A549 (cell line): ENCODE measurements around the gene ADAR. TPM values are rescaled to one million over a fixed set of nuclear protein-coding genes. Genes with fewer than 3 reads are reported as not detected.
"Not testable (repeated sequence)": the region's sequence is repeated elsewhere in the genome, so short reads cannot be mapped to it uniquely, and the experiment has no call there.

ENCODE experiments used
- ATAC-seq, 2 experiments: fragments of 200-7000 bp in 1 of 2; fragments of >200 bp in 1 of 2; cut with Nextera tagmentation in 1 of 2; cut with Tn5 transposase in 1 of 2; 3 replicates each; pipeline versions ENCODE4 v1.8.0 to v1.9.1; 2018 to 2020; ENCODE audit warnings: mild to moderate bottlenecking in 1 of 2, moderate library complexity in 1 of 2
- CTCF ChIA-PET: fragments of 300-600 bp; sonication (Branson Sonifier 250); formaldehyde crosslinking; extraction: SDS; loops from one replicate; lab custom pipeline; 2021; ENCODE audit warnings: antibody characterized with exemption, inconsistent platforms; lab: Yijun Ruan, JAX
- POLR2A ChIA-PET: fragments of 350-600 bp; formaldehyde crosslinking; extraction: SDS; loops from one replicate; lab custom pipeline; 2021; ENCODE audit warnings: antibody characterized with exemption, inconsistent platforms; lab: Yijun Ruan, JAX
- DNase-seq, 2 experiments: peaks; one replicate each; pipeline versions ENCODE4 v3.0.0 to v3.0.0-alpha.2; 2011 to 2016; ENCODE audit warnings: low read depth in 1 of 2, low spot score in 1 of 2
- FAIRE-seq: peaks from 2 replicates; lab custom pipeline; 2011; peaks lifted over from hg19 to GRCh38; lab: Jason Lieb, UNC
- H3K27ac ChIP-seq, 2 experiments: fragments of >200 bp; sonication (Bioruptor Twin); formaldehyde crosslinking; 3 replicates each; pipeline ENCODE4 v1.5.1; 2016 to 2017
- H3K4me1 ChIP-seq: fragments of >200 bp; sonication (Bioruptor Twin); formaldehyde crosslinking; 3 replicates; pipeline ENCODE4 v1.6.1; 2016
- H3K4me2 ChIP-seq: fragments of >200 bp; sonication (Bioruptor Twin); formaldehyde crosslinking; 3 replicates; pipeline ENCODE4 v1.6.1; 2016
- H3K4me3 ChIP-seq: fragments of >200 bp; sonication (Bioruptor Twin); formaldehyde crosslinking; 3 replicates; pipeline ENCODE4 v1.5.1; 2016
- H3K9me3 ChIP-seq: fragments of >200 bp; sonication (Bioruptor Twin); formaldehyde crosslinking; 3 replicates; pipeline ENCODE4 v1.6.1; 2016
- BCL3 ChIP-seq: fragments of >200 bp; sonication (Bioruptor Twin); formaldehyde crosslinking; IDR thresholded peaks from 3 replicates; pipeline ENCODE4 v1.6.1; 2016
- ESRRA ChIP-seq: fragments of 150-350 bp; IDR thresholded peaks from 2 replicates; pipeline ENCODE4 v1.6.1; 2014; ENCODE audit warnings: mild to moderate bottlenecking, low read length, borderline replicate concordance
- FOSB ChIP-seq: fragments of 250-450 bp; sonication (Bioruptor Pico); IDR thresholded peaks from 2 replicates; pipeline ENCODE4 v1.5.0; 2020; ENCODE audit warnings: mild to moderate bottlenecking, moderate library complexity
- FOXS1 ChIP-seq: fragments of 250-450 bp; sonication (Bioruptor Pico); IDR thresholded peaks from 2 replicates; pipeline ENCODE4 v1.5.0; 2020; ENCODE audit warnings: mild to moderate bottlenecking, moderate library complexity
- GATA3 ChIP-seq: IDR thresholded peaks from 2 replicates; pipeline ENCODE4 v1.6.1; 2012; ENCODE audit warnings: borderline replicate concordance
- HES2 ChIP-seq: fragments of >200 bp; sonication (Bioruptor Twin); formaldehyde crosslinking; IDR thresholded peaks from 2 replicates; pipeline ENCODE4 v1.6.1; 2016
- HOXB13 ChIP-seq: fragments of 250-450 bp; sonication (Bioruptor Pico); IDR thresholded peaks from 2 replicates; pipeline ENCODE4 v1.5.0; 2020; ENCODE audit warnings: low read depth, mild to moderate bottlenecking, moderate library complexity
- HOXB5 ChIP-seq: fragments of 250-450 bp; sonication (Bioruptor Pico); IDR thresholded peaks from 2 replicates; pipeline ENCODE4 v1.5.0; 2020; ENCODE audit warnings: mild to moderate bottlenecking, moderate library complexity
- JUN ChIP-seq, 2 experiments: fragments of >200 bp; sonication (Bioruptor Twin); formaldehyde crosslinking; IDR thresholded peaks; 2 replicates in 1 of 2; 3 replicates in 1 of 2; pipeline ENCODE4 v1.6.1; 2016 to 2017
- JUNB ChIP-seq: fragments of >200 bp; sonication (Bioruptor Twin); formaldehyde crosslinking; IDR thresholded peaks from 2 replicates; pipeline ENCODE4 v1.6.1; 2016
- KDM1A ChIP-seq: fragments of 200-600 bp; sonication (generic); IDR thresholded peaks from 2 replicates; pipeline ENCODE4 v1.6.1; 2016; ENCODE audit warnings: low read depth, mild to moderate bottlenecking
- POLR2A ChIP-seq: IDR thresholded peaks from 2 replicates; pipeline ENCODE4 v1.6.1; 2012; ENCODE audit warnings: mild to moderate bottlenecking, low read length
- RAD21 ChIP-seq, 2 experiments: fragments of >200 bp in 1 of 2; sonication (Bioruptor Twin) in 1 of 2; formaldehyde crosslinking in 1 of 2; IDR thresholded peaks in 1 of 2; conservative IDR thresholded peaks in 1 of 2; 2 replicates in 1 of 2; 3 replicates in 1 of 2; pipeline ENCODE4 v1.6.1; 2012 to 2018; ENCODE audit warnings: inconsistent platforms in 1 of 2
- TFCP2L1 ChIP-seq: fragments of 250-450 bp; sonication (Bioruptor Pico); IDR thresholded peaks from 2 replicates; pipeline ENCODE4 v1.5.0; 2021; ENCODE audit warnings: mild to moderate bottlenecking
- ZC3H11A ChIP-seq: fragments of 450-650 bp; IDR thresholded peaks from 2 replicates; pipeline ENCODE4 v1.6.1; 2014; ENCODE audit warnings: antibody characterized with exemption, mild to moderate bottlenecking
- WGBS: methylation state at CpG from one replicate; pipeline ENCODE4 v1.1.6; 2017; ENCODE audit errors: missing lambda C conversion rate; 5-methylcytosine and 5-hydroxymethylcytosine counted together
- polyA plus RNA-seq, 4 experiments: library from polyadenylated mRNA; depleted of rRNA in 3 of 4; stranded (reverse); fragments of >200 nt; fragmentation: RNase III in 1 of 4; extraction: RNeasy Plus Mini Kit Qiagen cat#74134 plus additional on column Dnase treatment in 1 of 4; gene quantifications; 2 replicates in 3 of 4; 3 replicates in 1 of 4; pipeline ENCODE4 v1.2.3, GENCODE V29; 2011 to 2017
- TF ChIP-seq, protein P1 (sequence below): fragments of 150-350 bp; IDR thresholded peaks from 2 replicates; pipeline ENCODE4 v1.6.1; 2014; ENCODE audit warnings: low read depth, mild to moderate bottlenecking, low read length

The ADAR gene
- polyA plus RNA-seq, 2 of the 4 experiments (the other 2 are of a cell fraction), result 71.7 to 170 TPM

- Histone ChIP-seq H3K4me3 (no peak overlapping the region), H3K4me1 (no peaks in the 10 kb centered on the region), H3K4me2 (no peak overlapping the region), H3K9me3 (no peaks in the 10 kb centered on the region), H3K27ac (no peak overlapping the region)
- no peak for FAIRE-seq
- ChIA-PET POLR2A (no interaction called here), CTCF (interaction anchor here (1.0 to 3.9 kb wide), 3 partner anchors 10 to 91 kb away, joined by 3 to 14 read pairs (median 4); no protein-coding TSS in a partner anchor)
- 2% methylated on average over 2 of the region's 2 CpGs for WGBS
- no peak for DNase-seq
- no peak for TF ChIP-seq JUN (IDR thresholded peaks at IDR 0.05)
- ATAC-seq, result no peak; a peak in 1 of 6 replicates
Measured at GRCh38 chr1:154657556-154657955, 49.6 kb upstream of the ADAR start.

DNA sequence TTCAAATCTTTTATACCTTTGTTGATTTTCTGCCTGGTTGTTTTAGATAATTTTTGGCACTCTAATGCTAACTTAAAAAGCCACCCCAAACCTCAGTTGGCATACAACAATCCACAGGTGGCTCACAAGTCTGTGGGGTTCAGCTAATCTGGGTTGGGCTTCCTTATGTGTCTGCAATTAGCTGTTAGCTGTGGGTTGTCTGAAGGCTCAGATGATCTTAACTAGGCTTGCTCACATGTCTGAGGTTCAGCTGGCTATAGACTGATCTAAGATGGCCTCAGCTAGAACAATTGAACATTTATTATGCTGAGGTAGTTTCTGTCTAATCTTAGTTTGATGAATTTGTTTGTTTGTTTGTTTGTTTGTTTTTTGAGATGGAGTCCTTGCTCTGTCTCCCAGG lies 44.9 kb upstream of the ADAR start:
- TF ChIP-seq JUNB (no peak), GATA3 (no peak), BCL3 (no peak), KDM1A (no peak), FOXS1 (no peak), FOSB (CRISPR knock-in tag) (no peak), HOXB13 (CRISPR knock-in tag) (no peak), RAD21 (conservative IDR thresholded peaks at IDR 0.05 in 1 of 2, IDR thresholded peaks at IDR 0.05 in 1 of 2) (no peak), HOXB5 (no peak), HES2 (no peak)
- no peak overlapping the region for H3K4me3 ChIP-seq
- H3K4me2 ChIP-seq, result no peak overlapping the region
- H3K9me3 ChIP-seq, result no peaks in the 10 kb centered on the region
- ChIA-PET CTCF (no interaction called here), POLR2A (no interaction called here)
- no peak overlapping the region for H3K27ac ChIP-seq
- no peaks in the 10 kb centered on the region for H3K4me1 ChIP-seq
- no peak for FAIRE-seq
- DNase-seq, result no peak
- no peak for ATAC-seq

DNA sequence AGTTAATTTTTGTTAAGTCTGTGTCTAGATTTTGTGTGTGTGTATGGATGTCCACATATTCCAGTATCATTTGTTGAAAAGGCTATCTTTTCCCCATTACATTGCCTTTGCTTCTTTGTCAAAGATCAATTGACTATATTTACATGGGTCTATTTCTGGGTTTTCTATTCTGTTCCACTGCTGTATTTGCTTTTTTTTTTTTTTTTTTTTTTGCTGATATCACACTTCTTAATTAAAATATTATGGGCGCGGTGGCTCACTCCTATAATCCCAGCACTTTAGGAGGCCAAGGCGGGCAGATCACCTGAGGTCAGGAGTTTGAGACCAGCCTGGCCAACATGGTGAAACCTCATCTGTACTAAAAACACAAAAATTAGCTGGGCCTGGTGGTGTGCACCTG lies 36.7 kb upstream of the ADAR start:
- ATAC-seq, H3K9me3 ChIP-seq, POLR2A ChIA-PET, H3K4me1 ChIP-seq, H3K4me2 ChIP-seq, FAIRE-seq, DNase-seq, H3K4me3 ChIP-seq, H3K27ac ChIP-seq: not testable (repeated sequence)
- WGBS, result 81% methylated on average over 3 of the region's 3 CpGs
- CTCF ChIA-PET, result interaction anchor here (1.0 to 1.3 kb wide), 3 partner anchors 24 to 234 kb away, joined by 3 to 4 read pairs (median 3); no protein-coding TSS in a partner anchor

DNA sequence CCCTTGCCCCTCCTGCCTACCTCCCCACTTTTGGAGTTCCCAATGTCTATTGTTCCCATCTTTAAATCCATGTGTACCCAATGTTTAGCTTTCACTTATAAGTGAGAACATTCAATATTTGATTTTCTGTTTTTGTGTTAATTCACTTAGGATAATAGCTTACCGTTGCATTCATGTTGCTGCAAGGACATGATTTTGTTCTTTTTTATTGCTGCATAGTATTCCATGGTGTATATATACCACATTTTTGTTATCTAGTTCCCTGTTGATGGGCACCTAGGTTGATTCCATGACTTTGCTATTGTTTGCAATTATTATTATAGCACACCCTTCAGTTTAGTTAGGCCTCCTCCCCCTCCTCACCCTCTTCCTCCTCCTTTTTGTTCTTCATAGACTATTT lies 33.5 kb upstream of the ADAR start:
- CTCF ChIA-PET, result interaction anchor here (1.2 to 2.3 kb wide), 2 partner anchors 28 to 237 kb away, joined by 3 to 6 read pairs; no protein-coding TSS in a partner anchor
- no peak overlapping the region for H3K4me3 ChIP-seq
- H3K4me1 ChIP-seq, result no peaks in the 10 kb centered on the region
- TF ChIP-seq ESRRA (no peak), ZC3H11A (no peak), TFCP2L1 (CRISPR knock-in tag) (no peak), POLR2A (no peak)
- TF ChIP-seq, protein P1, sequence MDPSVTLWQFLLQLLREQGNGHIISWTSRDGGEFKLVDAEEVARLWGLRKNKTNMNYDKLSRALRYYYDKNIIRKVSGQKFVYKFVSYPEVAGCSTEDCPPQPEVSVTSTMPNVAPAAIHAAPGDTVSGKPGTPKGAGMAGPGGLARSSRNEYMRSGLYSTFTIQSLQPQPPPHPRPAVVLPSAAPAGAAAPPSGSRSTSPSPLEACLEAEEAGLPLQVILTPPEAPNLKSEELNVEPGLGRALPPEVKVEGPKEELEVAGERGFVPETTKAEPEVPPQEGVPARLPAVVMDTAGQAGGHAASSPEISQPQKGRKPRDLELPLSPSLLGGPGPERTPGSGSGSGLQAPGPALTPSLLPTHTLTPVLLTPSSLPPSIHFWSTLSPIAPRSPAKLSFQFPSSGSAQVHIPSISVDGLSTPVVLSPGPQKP, result no peak
- TF ChIP-seq, all 56 proteins: peak for 0
- Histone ChIP-seq H3K4me2 (no peak overlapping the region), H3K27ac (no peak overlapping the region), H3K9me3 (peaks cover 18% of the 10 kb centered on the region; the same call in 1 of the 3 replicates)
- ATAC-seq (no peak), FAIRE-seq (no peak), DNase-seq (no peak)
- POLR2A ChIA-PET, result no interaction called here
- 3% methylated on average over 1 of the region's 1 CpG for WGBS

DNA sequence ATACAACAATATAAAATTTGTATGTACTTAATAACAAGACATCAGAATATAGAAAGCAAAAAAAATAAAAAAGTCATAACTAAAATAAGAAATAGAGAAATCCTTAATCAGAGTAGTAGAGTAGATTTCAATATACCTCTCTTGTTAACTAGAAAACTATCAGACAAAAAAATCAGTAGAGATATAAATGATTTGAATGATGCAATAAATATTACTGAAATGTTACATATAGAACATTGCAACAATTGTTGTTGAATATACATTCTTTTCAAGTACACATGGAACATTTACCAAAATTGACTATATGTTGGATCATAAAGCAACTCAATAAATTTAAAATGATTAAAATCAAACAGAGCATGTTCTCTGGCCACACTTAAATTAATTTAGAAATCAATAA lies 31.9 kb upstream of the ADAR start:
- no peak for FAIRE-seq
- Histone ChIP-seq H3K9me3 (peaks cover 20% of the 10 kb centered on the region; the same call in 1 of the 3 replicates), H3K4me2 (no peak overlapping the region), H3K4me1 (no peaks in the 10 kb centered on the region), H3K4me3 (no peak overlapping the region), H3K27ac (no peak overlapping the region)
- no peak for ATAC-seq
- ChIA-PET CTCF (no interaction called here), POLR2A (no interaction called here)
- DNase-seq, result no peak
- TF ChIP-seq, protein P1, result no peak
